Measurements from ENCODE around the gene TNFRSF8.

GRCh38 chr1:12055259-12055658, 7.8 kb upstream of the TNFRSF8 start:
- TF ChIP-seq CTCF (IDR thresholded peaks at IDR 0.05) (no peak), POLR2A (IDR thresholded peaks at IDR 0.05) (no peak)

Measured in thyroid gland (tissue), 4 donors.